K562 (cell line): ENCODE measurements around the gene FAM186B. TPM values are rescaled to one million over a fixed set of nuclear protein-coding genes. Genes with fewer than 3 reads are reported as not detected.

ENCODE experiments used
- ATAC-seq: fragments of 200-7000 bp; cut with Tn5 transposase; 3 replicates; pipeline ENCODE4 v1.9.1; 2020; ENCODE audit warnings: moderate library complexity
- BruUV-seq: library from RNA; stranded (reverse); fragments of 400-500 nt; replicated peaks from 2 replicates; lab custom pipeline; 2021; lab: Mats Ljungman, UMichigan
- CTCF ChIA-PET: fragments of 300-600 bp; formaldehyde crosslinking; extraction: SDS; loops from one replicate; lab custom pipeline; 2021; ENCODE audit warnings: low intra/inter-chr PET ratio; lab: Yijun Ruan, JAX
- POLR2A ChIA-PET: fragments of 300-600, 350-650 bp; sonication (Branson Sonifier 250); formaldehyde crosslinking; extraction: SDS; loops from one replicate; lab custom pipeline; 2021; ENCODE audit warnings: antibody characterized with exemption, inconsistent platforms; lab: Yijun Ruan, JAX
- DNase-seq, 4 experiments: peaks; one replicate each; pipeline versions ENCODE4 v3.0.0 to v3.0.0-alpha.2; 2011 to 2018; ENCODE audit warnings: low spot score in 3 of 4, mixed read lengths in 3 of 4; ENCODE audit errors: extremely low read depth in 1 of 4
- FAIRE-seq: peaks from 2 replicates; lab custom pipeline; 2011; peaks lifted over from hg19 to GRCh38; lab: Jason Lieb, UNC
- H2AFZ ChIP-seq: 2 replicates; pipeline ENCODE4 v1.6.0; 2011; ENCODE audit warnings: low read depth, low read length, control low read depth, inconsistent platforms
- H3K27ac ChIP-seq: fragments of 200-600 bp; 3 replicates; pipeline ENCODE4 v1.8.0; 2011; ENCODE audit warnings: low read depth, mild to moderate bottlenecking, control low read depth, inconsistent platforms, low read length, moderate library complexity, mixed read lengths; ENCODE audit errors: extremely low read depth
- H3K27me3 ChIP-seq, 2 experiments: fragments of 300-600 bp in 1 of 2; 2 replicates in 1 of 2; 3 replicates in 1 of 2; pipeline versions ENCODE4 v1.6.0 to v1.8.0; 2011; ENCODE audit warnings: inconsistent platforms in 2 of 2, low read length in 2 of 2, mild to moderate bottlenecking in 1 of 2, mixed read lengths in 1 of 2, moderate library complexity in 1 of 2; ENCODE audit not compliant: control insufficient read depth in 2 of 2, insufficient read depth in 2 of 2
- H3K36me3 ChIP-seq: fragments of 300-600 bp; 3 replicates; pipeline ENCODE4 v1.8.0; 2011; ENCODE audit warnings: mild to moderate bottlenecking, low read length, inconsistent platforms; ENCODE audit not compliant: control insufficient read depth, insufficient read depth
- H3K4me1 ChIP-seq, 2 experiments: fragments of 200-600 bp in 1 of 2; replicated peaks in 1 of 2; 2 replicates in 1 of 2; 3 replicates in 1 of 2; pipeline versions ENCODE4 v1.5.1 to v1.8.0; 2011; ENCODE audit warnings: inconsistent platforms in 2 of 2, low read length in 2 of 2, mild to moderate bottlenecking in 1 of 2, mixed read lengths in 1 of 2, moderate library complexity in 1 of 2; ENCODE audit not compliant: control insufficient read depth in 2 of 2, insufficient read depth in 2 of 2
- H3K4me2 ChIP-seq: 2 replicates; pipeline ENCODE4 v1.6.1; 2011; ENCODE audit warnings: low read length, control low read depth, inconsistent platforms, mixed read lengths; ENCODE audit not compliant: insufficient read depth
- H3K4me3 ChIP-seq: fragments of 200-600 bp; sonication (generic), shearing (Covaris generic); 2 replicates; pipeline ENCODE4 v1.5.1; 2016; ENCODE audit warnings: control low read depth, inconsistent platforms
- H3K79me2 ChIP-seq: fragments of 200-600 bp; 3 replicates; pipeline ENCODE4 v1.8.0; 2011; ENCODE audit warnings: low read length, inconsistent platforms; ENCODE audit not compliant: control insufficient read depth, insufficient read depth
- H3K9ac ChIP-seq, 2 experiments: 2 replicates each; pipeline versions ENCODE4 v1.6.0 to v1.6.1; 2011; ENCODE audit warnings: low read depth in 2 of 2, low read length in 2 of 2, control low read depth in 1 of 2, inconsistent platforms in 1 of 2, mild to moderate bottlenecking in 1 of 2, mixed read lengths in 1 of 2; ENCODE audit not compliant: insufficient read depth in 1 of 2
- H3K9me1 ChIP-seq: one replicate; pipeline ENCODE4 v1.6.0; 2011; ENCODE audit warnings: inconsistent platforms, mild to moderate bottlenecking, low read length, moderate library complexity; ENCODE audit not compliant: control insufficient read depth, insufficient read depth
- H3K9me3 ChIP-seq: replicated peaks from 2 replicates; pipeline ENCODE4 v1.5.1; 2011; ENCODE audit warnings: low read depth, low read length, inconsistent platforms; ENCODE audit not compliant: control insufficient read depth, insufficient read depth
- H4K20me1 ChIP-seq: replicated peaks from 2 replicates; pipeline ENCODE4 v1.6.1; 2011; ENCODE audit warnings: low read length, inconsistent platforms, mixed read lengths; ENCODE audit not compliant: control insufficient read depth, insufficient read depth
- ATF2 ChIP-seq: sonication (generic); formaldehyde crosslinking; IDR thresholded peaks from 2 replicates; pipeline ENCODE4 v1.8.1; 2022; ENCODE audit warnings: missing genetic modification reagents
- CCAR2 ChIP-seq: fragments of 200-400 bp; formaldehyde crosslinking; IDR thresholded peaks from 2 replicates; pipeline ENCODE4 v1.6.1; 2017; ENCODE audit warnings: mild to moderate bottlenecking, low read depth, low read length
- CREB3L1 ChIP-seq: fragments of 450-650 bp; IDR thresholded peaks from 2 replicates; pipeline ENCODE4 v1.6.1; 2014; ENCODE audit warnings: low read depth, mild to moderate bottlenecking, moderate library complexity, borderline replicate concordance
- DLX4 ChIP-seq: fragments of 250-450 bp; sonication (Bioruptor Pico); IDR thresholded peaks from 2 replicates; pipeline ENCODE4 v1.6.1; 2021; ENCODE audit warnings: mild to moderate bottlenecking
- KAT7 ChIP-seq: sonication (generic); formaldehyde crosslinking; IDR thresholded peaks from 2 replicates; pipeline ENCODE4 v1.8.0; 2022; ENCODE audit warnings: missing genetic modification reagents, mild to moderate bottlenecking, borderline replicate concordance
- NFIC ChIP-seq: fragments of 450-650 bp; IDR thresholded peaks from 2 replicates; pipeline ENCODE4 v1.6.1; 2017; ENCODE audit warnings: mild to moderate bottlenecking, inconsistent platforms
- NFRKB ChIP-seq: fragments of 450-650 bp; IDR thresholded peaks from 2 replicates; pipeline ENCODE4 v1.6.1; 2016; ENCODE audit warnings: low read depth
- NR1H2 ChIP-seq: sonication (generic); formaldehyde crosslinking; IDR thresholded peaks from 2 replicates; pipeline ENCODE4 v1.4.0; 2020; ENCODE audit warnings: mild to moderate bottlenecking, missing genetic modification reagents
- NR3C1 ChIP-seq: sonication (generic); formaldehyde crosslinking; IDR thresholded peaks from 2 replicates; pipeline ENCODE4 v1.8.1; 2022; ENCODE audit warnings: missing genetic modification reagents
- SMAD1 ChIP-seq: fragments of 150-350 bp; IDR thresholded peaks from 2 replicates; pipeline ENCODE4 v1.6.1; 2014; ENCODE audit warnings: low read length, low read depth; ENCODE audit not compliant: partially characterized antibody
- SPI1 ChIP-seq: IDR thresholded peaks from 2 replicates; pipeline ENCODE4 v1.6.1; 2011; ENCODE audit warnings: low read depth, low read length, control low read depth, borderline replicate concordance
- TAF1 ChIP-seq: IDR thresholded peaks from 2 replicates; pipeline ENCODE4 v1.6.1; 2011; ENCODE audit warnings: mild to moderate bottlenecking, low read length, moderate library complexity; ENCODE audit not compliant: insufficient read depth, control insufficient read depth, severe bottlenecking; ENCODE audit errors: extremely low read depth
- ZNF12 ChIP-seq: sonication (generic); formaldehyde crosslinking; IDR thresholded peaks from 2 replicates; pipeline ENCODE4 v1.4.0; 2020; ENCODE audit warnings: mild to moderate bottlenecking, missing genetic modification reagents
- WGBS: fragments of 100-300 bp; shearing (Covaris generic); methylation state at CpG from one replicate; pipeline ENCODE4 v1.1.6; 2016; ENCODE audit warnings: low coverage, mixed read lengths; ENCODE audit not compliant: insufficient coverage; ENCODE audit errors: missing lambda C conversion rate; 5-methylcytosine and 5-hydroxymethylcytosine counted together
- in situ Hi-C: fragments of 300-500 bp; cut with MboI; formaldehyde crosslinking; loops from 4 replicates; pipeline ENCODE4 v1.15.0; 2018; ENCODE audit warnings: inconsistent platforms, mixed read lengths
- intact Hi-C: fragments of 100-400 bp; cut with micrococcal nuclease; formaldehyde crosslinking; loops from 2 replicates; pipeline ENCODE4 v1.14.2; 2022
- polyA plus RNA-seq, 8 experiments: library from polyadenylated mRNA; depleted of rRNA in 4 of 8; stranded (reverse) in 5 of 8; unstranded in 3 of 8; fragments of >200 nt; fragmentation: Nextera tagmentation in 2 of 8; fragmentation: Illumina TruSeq in 1 of 8; extraction: Ambion mirVana in 2 of 8; extraction: Trizol in 1 of 8; gene quantifications; 2 replicates each; pipeline versions ENCODE4 v1.2.1 to v1.2.3, GENCODE V29; 2011 to 2014; ENCODE audit warnings: inconsistent platforms in 1 of 8, missing spikeins in 1 of 8
- total RNA-seq, 7 experiments: library from RNA; depleted of rRNA in 6 of 7; stranded (reverse); fragments of >200 nt in 6 of 7; fragmentation: Illumina TruSeq in 2 of 7; extraction: Trizol in 2 of 7; gene quantifications; 2 replicates each; pipeline versions ENCODE4 v1.2.1 to v1.2.3, GENCODE V29; 2011 to 2021; ENCODE audit warnings: low replicate concordance in 1 of 7

The FAM186B gene
- total and polyA plus RNA-seq, 9 of the 15 experiments (the other 6 are each of a cell fraction or from before 2014, with no cell fraction given), result 0.07 to 0.42 (median 0.15) TPM

- TF ChIP-seq ZNF12 (CRISPR knock-in tag) (no peak), CCAR2 (no peak), NR3C1 (no peak), DLX4 (no peak), NR1H2 (no peak)
Observed at GRCh38 chr12:49609059-49609874, 3.8 kb upstream of the FAM186B start (continued).

GRCh38 chr12:49604856-49605255 is 583 bp downstream of the FAM186B start:
- ChIA-PET POLR2A (interaction anchor here (0.6 to 1.3 kb wide), 5 partner anchors 16 to 111 kb away, joined by 3 to 5 read pairs (median 3); partner anchors contain the start of gene PRPF40B), CTCF (no interaction called here)
- H3K36me3 ChIP-seq, result no peaks in the 10 kb centered on the region
- BruUV-seq, result no TSS peak
- FAIRE-seq (no peak), DNase-seq (no peak), ATAC-seq (no peak)
- no peaks in the 10 kb centered on the region for H3K4me1 ChIP-seq
- H3K4me2 ChIP-seq, result no peak overlapping the region
- TF ChIP-seq NFRKB (no peak), CREB3L1 (no peak), KAT7 (no peak), SPI1 (no peak), NFIC (peak; percentile 46), TAF1 (no peak), ATF2 (CRISPR knock-in tag) (no peak), SMAD1 (no peak)
- no peak overlapping the region for H3K4me3 ChIP-seq
- H3K9me1 ChIP-seq, result no peaks in the 10 kb centered on the region
- no peak overlapping the region for H3K9ac ChIP-seq
- no peaks in the 10 kb centered on the region for H3K9me3 ChIP-seq
- no peaks in the 10 kb centered on the region for H4K20me1 ChIP-seq
- H2AFZ ChIP-seq, result no peak overlapping the region
- in situ Hi-C loops, result no loop called here
- no peak overlapping the region for H3K27ac ChIP-seq
- no peaks in the 10 kb centered on the region; a peak in 1 of 5 replicates for H3K27me3 ChIP-seq
- no peaks in the 10 kb centered on the region for H3K79me2 ChIP-seq
- 16% methylated on average over 5 of the region's 5 CpGs for WGBS
- intact Hi-C loops, result no loop called here
